GF-D8 (cell line): ENCODE measurements around the gene STX8.
"Not testable (repeated sequence)": the region's sequence is repeated elsewhere in the genome, so short reads cannot be mapped to it uniquely, and the experiment has no call there.

ENCODE experiments used
- DNase-seq: peaks from one replicate; lab custom pipeline; 2025; lab: John Stamatoyannopoulos, UW

STX8 gene

GRCh38 chr17:9557161-9557755 is 18.4 kb downstream of the STX8 start:
- DNase-seq: no peak

- DNase-seq: not testable (repeated sequence)
These were observed 20.9 kb downstream of the STX8 start for GRCh38 chr17:9554715-9555114.

GRCh38 chr17:9553596-9553995 is 22.0 kb downstream of the STX8 start:
- no peak for DNase-seq

GRCh38 chr17:9553181-9553580 is 22.4 kb downstream of the STX8 start:
- no peak for DNase-seq

- no peak for DNase-seq
These were observed 26.4 kb downstream of the STX8 start for GRCh38 chr17:9549215-9549614.

- DNase-seq: no peak
These were observed 31.4 kb downstream of the STX8 start for GRCh38 chr17:9544221-9544620.

- DNase-seq: no peak
These were observed 33.9 kb downstream of the STX8 start for GRCh38 chr17:9541718-9542117.

- no peak for DNase-seq
These were observed 37.0 kb downstream of the STX8 start for GRCh38 chr17:9538626-9539025.

- no peak for DNase-seq
These were observed 38.3 kb downstream of the STX8 start for GRCh38 chr17:9537177-9537776.

- no peak for DNase-seq
These were observed 39.6 kb downstream of the STX8 start for GRCh38 chr17:9536061-9536460.

- DNase-seq: no peak
These were observed 42.2 kb downstream of the STX8 start for GRCh38 chr17:9533441-9533840.

- no peak for DNase-seq
These were observed 42.9 kb downstream of the STX8 start for GRCh38 chr17:9532715-9533114.

- no peak for DNase-seq
These were observed 44.6 kb downstream of the STX8 start for GRCh38 chr17:9531034-9531433.

GRCh38 chr17:9529033-9529700 is 46.5 kb downstream of the STX8 start:
- no peak for DNase-seq

- DNase-seq: no peak
These were observed 47.8 kb downstream of the STX8 start for GRCh38 chr17:9527788-9528187.

- DNase-seq: no peak
These were observed 53.5 kb downstream of the STX8 start for GRCh38 chr17:9522074-9522473.

GRCh38 chr17:9521062-9521461 is 54.6 kb downstream of the STX8 start:
- no peak for DNase-seq

- no peak for DNase-seq
These were observed 55.0 kb downstream of the STX8 start for GRCh38 chr17:9520649-9521048.

GRCh38 chr17:9519583-9520272 is 55.9 kb downstream of the STX8 start:
- no peak for DNase-seq

GRCh38 chr17:9517396-9517795 is 58.2 kb downstream of the STX8 start:
- DNase-seq: no peak

GRCh38 chr17:9513266-9513665 is 62.4 kb downstream of the STX8 start:
- no peak for DNase-seq

- DNase-seq: no peak
These were observed 63.1 kb downstream of the STX8 start for GRCh38 chr17:9512323-9513168.
